ENCODE data around the gene ZBTB43.

DNA sequence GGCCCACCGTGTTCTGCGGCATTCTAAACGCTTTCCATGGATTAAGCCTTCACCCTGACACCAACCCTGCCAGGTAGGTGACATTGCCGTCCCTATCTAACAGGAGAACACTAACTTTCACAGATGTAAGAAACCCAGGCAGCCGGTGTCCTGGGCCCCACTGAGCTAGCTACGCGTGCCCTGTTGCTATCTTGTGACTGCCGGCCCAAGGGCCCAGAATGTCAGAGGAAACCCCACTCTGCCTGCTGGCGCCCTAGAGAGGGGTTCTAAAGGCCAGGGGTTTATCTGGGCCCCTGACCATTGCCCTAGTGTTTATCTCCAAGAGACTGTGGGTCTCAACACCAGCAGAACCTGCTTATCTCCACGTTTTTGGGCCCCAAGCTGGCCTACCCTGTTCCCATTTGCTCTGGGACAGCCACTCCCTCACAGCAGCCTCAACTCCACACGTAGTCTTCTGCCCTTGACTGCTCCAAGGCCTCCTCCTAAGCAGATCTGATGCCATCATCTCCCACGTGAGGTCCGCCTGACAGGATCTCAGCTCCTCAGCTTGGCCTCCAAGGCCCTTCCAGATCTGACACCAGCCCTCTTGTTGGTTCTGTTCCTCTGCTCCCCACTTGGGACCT, 37.5 kb downstream of the ZBTB43 start:
- TF ChIP-seq POLR2A (IDR thresholded peaks at IDR 0.05) = no peak
- TF ChIP-seq, protein P1, sequence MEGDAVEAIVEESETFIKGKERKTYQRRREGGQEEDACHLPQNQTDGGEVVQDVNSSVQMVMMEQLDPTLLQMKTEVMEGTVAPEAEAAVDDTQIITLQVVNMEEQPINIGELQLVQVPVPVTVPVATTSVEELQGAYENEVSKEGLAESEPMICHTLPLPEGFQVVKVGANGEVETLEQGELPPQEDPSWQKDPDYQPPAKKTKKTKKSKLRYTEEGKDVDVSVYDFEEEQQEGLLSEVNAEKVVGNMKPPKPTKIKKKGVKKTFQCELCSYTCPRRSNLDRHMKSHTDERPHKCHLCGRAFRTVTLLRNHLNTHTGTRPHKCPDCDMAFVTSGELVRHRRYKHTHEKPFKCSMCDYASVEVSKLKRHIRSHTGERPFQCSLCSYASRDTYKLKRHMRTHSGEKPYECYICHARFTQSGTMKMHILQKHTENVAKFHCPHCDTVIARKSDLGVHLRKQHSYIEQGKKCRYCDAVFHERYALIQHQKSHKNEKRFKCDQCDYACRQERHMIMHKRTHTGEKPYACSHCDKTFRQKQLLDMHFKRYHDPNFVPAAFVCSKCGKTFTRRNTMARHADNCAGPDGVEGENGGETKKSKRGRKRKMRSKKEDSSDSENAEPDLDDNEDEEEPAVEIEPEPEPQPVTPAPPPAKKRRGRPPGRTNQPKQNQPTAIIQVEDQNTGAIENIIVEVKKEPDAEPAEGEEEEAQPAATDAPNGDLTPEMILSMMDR (IDR thresholded peaks at IDR 0.05) = no peak
